ENCODE data around the gene KIF21B. TPM values are rescaled to one million over a fixed set of nuclear protein-coding genes. Genes with fewer than 3 reads are reported as not detected.

The KIF21B gene
- total and polyA plus RNA-seq, 2 of the 4 experiments (the other 2 are of a cell fraction) = 0.36 to 0.55 TPM

DNA sequence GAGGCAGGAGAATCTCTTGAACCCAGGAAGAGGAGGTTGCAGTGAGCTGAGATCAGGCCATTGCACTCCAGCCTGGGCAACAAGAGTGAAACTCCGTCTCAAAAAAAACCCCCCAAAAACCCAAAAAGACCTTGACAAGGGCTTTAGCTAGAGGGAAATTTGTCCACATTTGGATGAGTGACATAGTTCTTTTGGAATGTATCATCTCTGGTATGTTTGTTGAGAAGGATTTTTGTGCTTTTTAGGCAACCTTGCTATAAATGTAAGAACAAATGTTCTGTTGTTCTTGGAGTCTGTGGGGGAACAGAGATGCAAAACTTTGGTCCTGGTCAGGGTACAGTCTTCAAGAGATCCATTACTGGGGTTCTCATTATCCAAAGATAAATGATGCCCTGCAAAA lies 99.9 kb downstream of the KIF21B start:
- Histone ChIP-seq H3K9me3 (ENCODE audit: control insufficient read depth, insufficient read depth, low read length) (no peaks in the 10 kb centered on the region), H3K79me1 (ENCODE audit: low read depth in 1 of 2, low read length in 2 of 2) (no peaks in the 10 kb centered on the region), H4K5ac (ENCODE audit: low read depth, low read length) (no peak overlapping the region), H3K4ac (ENCODE audit: low read depth, low read length) (no peak overlapping the region), H3K56ac (ENCODE audit: extremely low read depth, insufficient read depth, low read length) (no peak overlapping the region), H2AK9ac (replicated peaks; ENCODE audit: low read depth, low read length, poor library complexity) (no peak overlapping the region), H3K36me3 (ENCODE audit: control insufficient read depth, insufficient read depth, low read length) (no peaks in the 10 kb centered on the region), H3K9me1 (ENCODE audit: insufficient read depth, low read length) (no peaks in the 10 kb centered on the region), H3K9ac (ENCODE audit: low read depth, low read length) (no peak overlapping the region), H2BK5ac (ENCODE audit: low read depth, low read length, poor library complexity, severe bottlenecking) (no peak overlapping the region), H3K23ac (ENCODE audit: low read depth, low read length) (no peak overlapping the region), H3K4me3 (ENCODE audit: insufficient read depth, low read depth, low read length) (no peak overlapping the region), H3K4me2 (ENCODE audit: low read depth, low read length) (no peak overlapping the region), H3K4me1 (ENCODE audit: control insufficient read depth, insufficient read depth, low read length) (no peaks in the 10 kb centered on the region), H3K18ac (ENCODE audit: low read depth, low read length) (no peak overlapping the region), H2BK15ac (ENCODE audit: low read depth, low read length) (no peak overlapping the region), H4K91ac (ENCODE audit: insufficient read depth, low read depth, low read length) (no peak overlapping the region), H2AK5ac (ENCODE audit: low read depth, low read length) (no peak overlapping the region), H4K8ac (ENCODE audit: low read depth in 2 of 2, low read length in 2 of 2) (no peak overlapping the region), H4K20me1 (ENCODE audit: insufficient read depth, low read length) (no peaks in the 10 kb centered on the region), H3K14ac (replicated peaks; ENCODE audit: low read depth, low read length) (no peak overlapping the region), H2BK20ac (ENCODE audit: low read depth, low read length) (no peak overlapping the region), H3K27ac (ENCODE audit: insufficient read depth, low read length) (no peak overlapping the region), H2BK120ac (ENCODE audit: low read depth, low read length) (no peak overlapping the region), H2AFZ (replicated peaks; ENCODE audit: low read length, poor library complexity) (no peak overlapping the region), H3K27me3 (ENCODE audit: control insufficient read depth, insufficient read depth, low read length) (peaks cover 25% of the 10 kb centered on the region)
- ChIA-PET POLR2A (ENCODE audit: unreplicated experiment) (no interaction called here), CTCF (no interaction called here)
- DNase-seq (peak; percentile 4), ATAC-seq (ENCODE audit: low read depth) (peak; percentile 35; the same call in 1 of the 2 replicates)
- no CpG with 5 or more reads among the region's 1 CpG for WGBS, 2 experiments (ENCODE audit: extremely low coverage in 2 of 2, insufficient read length in 1 of 2)
- dilution Hi-C loops (cut with HindIII; ENCODE audit: low sequenced_read_pairs, unreplicated experiment) = no loop called here
- no peak for TF ChIP-seq SMC3 (IDR thresholded peaks at IDR 0.05; ENCODE audit: low read depth, low read length)
- TF ChIP-seq MXI1 (IDR thresholded peaks at IDR 0.05; ENCODE audit: borderline replicate concordance, low read depth, low read length) = no peak
- no peak for TF ChIP-seq CEBPB (IDR thresholded peaks at IDR 0.05; ENCODE audit: low read depth, low read length)
- no peak for TF ChIP-seq RAD21 (IDR thresholded peaks at IDR 0.05; ENCODE audit: low read length)
- TF ChIP-seq RFX5 (IDR thresholded peaks at IDR 0.05; ENCODE audit: low read depth, low read length) = no peak
- no peak for TF ChIP-seq BHLHE40 (IDR thresholded peaks at IDR 0.05; ENCODE audit: low read depth, low read length)
- TF ChIP-seq CHD1 (IDR thresholded peaks at IDR 0.05; ENCODE audit: low read depth, low read length) = no peak
- TF ChIP-seq MAFK (IDR thresholded peaks at IDR 0.05; ENCODE audit: low read depth, low read length) = no peak
- TF ChIP-seq USF2 (IDR thresholded peaks at IDR 0.05; ENCODE audit: low read depth, low read length) = no peak
- no peak for TF ChIP-seq NFE2L2 (IDR thresholded peaks at IDR 0.05; ENCODE audit: low read depth, low read length)
- no peak for TF ChIP-seq POLR2A (IDR thresholded peaks at IDR 0.05; ENCODE audit: low read depth, low read length)
- intact Hi-C loops (cut with micrococcal nuclease) = no loop called here
- in situ Hi-C loops (cut with MboI; ENCODE audit: low sequenced_read_pairs) = no loop called here
- no TSS peak for BruUV-seq (replicated peaks)

Measured in IMR-90 (cell line).